ENCODE data around the gene AUTS2. TPM values are rescaled to one million over a fixed set of nuclear protein-coding genes. Genes with fewer than 3 reads are reported as not detected.

The AUTS2 gene
- total and polyA plus RNA-seq, 2 of the 8 experiments (the other 6 are each of a cell fraction or from before 2014, with no cell fraction given), result 25.9 to 101 TPM

- Histone ChIP-seq H3K4me1 (replicated peaks in 1 of 4; ENCODE audit: control insufficient read depth in 3 of 4, insufficient read depth in 4 of 4, low read length in 3 of 4) (no peaks in the 10 kb centered on the region), H3K18ac (ENCODE audit: extremely low read depth, low read length) (no peak overlapping the region), H2BK15ac (ENCODE audit: low read length) (no peak overlapping the region), H4K91ac (replicated peaks; ENCODE audit: insufficient read length, low read length) (no peak overlapping the region), H3K79me2 (ENCODE audit: control insufficient read depth in 1 of 2, insufficient read depth in 2 of 2, low read length in 2 of 2) (no peaks in the 10 kb centered on the region), H3K9me3 (ENCODE audit: insufficient read depth in 2 of 2, low read depth in 1 of 2, low read length in 1 of 2) (no peaks in the 10 kb centered on the region), H3K56ac (replicated peaks; ENCODE audit: insufficient read length, low read depth, low read length) (no peak overlapping the region), H3K4ac (replicated peaks; ENCODE audit: insufficient read length, low read depth, low read length) (no peak overlapping the region), H3K4me2 (ENCODE audit: insufficient read depth in 1 of 2, low read depth in 2 of 2, low read length in 2 of 2) (no peak overlapping the region), H2BK5ac (ENCODE audit: low read depth, low read length) (no peak overlapping the region), H3K4me3 (ENCODE audit: extremely low read depth in 1 of 4, insufficient read depth in 2 of 4, low read depth in 3 of 4, low read length in 4 of 4) (no peak overlapping the region), H2BK20ac (ENCODE audit: low read length) (no peak overlapping the region), H4K5ac (ENCODE audit: insufficient read length, low read depth, low read length) (no peak overlapping the region), H4K20me1 (replicated peaks in 1 of 2; ENCODE audit: control insufficient read depth in 1 of 2, insufficient read depth in 2 of 2, low read length in 2 of 2) (peaks cover 0 to 3% of the 10 kb centered on the region in 2 experiments), H3K27me3 (replicated peaks in 1 of 4; ENCODE audit: control insufficient read depth in 3 of 4, extremely low read depth in 1 of 4, insufficient read depth in 3 of 4, low read length in 3 of 4) (no peaks in the 10 kb centered on the region), H2AK5ac (ENCODE audit: low read depth, low read length) (no peak overlapping the region), H3K9ac (replicated peaks in 1 of 4; ENCODE audit: extremely low read depth in 1 of 4, low read depth in 3 of 4, low read length in 3 of 4) (no peak overlapping the region), H3K14ac (ENCODE audit: insufficient read length) (no peak overlapping the region), H2AFZ (ENCODE audit: low read length) (no peak overlapping the region), H3K23ac (ENCODE audit: insufficient read length) (no peak overlapping the region), H3K27ac (ENCODE audit: low read depth, low read length) (no peak overlapping the region), H2BK12ac (ENCODE audit: low read depth, low read length) (no peak overlapping the region; the same call in 1 of the 2 replicates), H3K23me2 (ENCODE audit: low read depth, low read length) (no peaks in the 10 kb centered on the region), H3K36me3 (ENCODE audit: control insufficient read depth in 2 of 4, insufficient read depth in 4 of 4, low read length in 3 of 4) (no peaks in the 10 kb centered on the region), H2BK120ac (replicated peaks; ENCODE audit: low read depth, low read length) (no peak overlapping the region), H4K8ac (ENCODE audit: extremely low read depth, insufficient read depth, low read length) (peak overlapping the region; percentile 79; the same call in 1 of the 2 replicates), H3K79me1 (ENCODE audit: low read depth, low read length) (peaks cover 3% of the 10 kb centered on the region; the same call in 1 of the 2 replicates)
- 96% methylated on average over 10 of the region's 10 CpGs; no CpG with 5 or more reads in 1 of the 2 experiments for WGBS, 2 experiments (ENCODE audit: extremely low coverage in 1 of 2, insufficient coverage in 1 of 2, insufficient read length in 1 of 2, insufficient replicate concordance in 2 of 2, low coverage in 1 of 2, low lambda C conversion rate in 2 of 2, missing lambda C conversion rate in 1 of 2)
- FAIRE-seq (no peak), DNase-seq (ENCODE audit: low read depth in 1 of 2, low spot score in 2 of 2) (no peak)
- no peak for TF ChIP-seq CEBPB (IDR thresholded peaks at IDR 0.05; ENCODE audit: low read depth, low read length)
- CTCF ChIA-PET (ENCODE audit: partially characterized antibody), result interaction anchor here (1.0 kb wide), 1 partner anchor 31 kb away, joined by 4 read pairs; no protein-coding TSS in a partner anchor
- POLR2A ChIA-PET (ENCODE audit: partially characterized antibody), result no interaction called here
Observed at GRCh38 chr7:69927461-69927860, 329.2 kb downstream of the AUTS2 start.
